ENCODE data around the gene WDR82.

DNA sequence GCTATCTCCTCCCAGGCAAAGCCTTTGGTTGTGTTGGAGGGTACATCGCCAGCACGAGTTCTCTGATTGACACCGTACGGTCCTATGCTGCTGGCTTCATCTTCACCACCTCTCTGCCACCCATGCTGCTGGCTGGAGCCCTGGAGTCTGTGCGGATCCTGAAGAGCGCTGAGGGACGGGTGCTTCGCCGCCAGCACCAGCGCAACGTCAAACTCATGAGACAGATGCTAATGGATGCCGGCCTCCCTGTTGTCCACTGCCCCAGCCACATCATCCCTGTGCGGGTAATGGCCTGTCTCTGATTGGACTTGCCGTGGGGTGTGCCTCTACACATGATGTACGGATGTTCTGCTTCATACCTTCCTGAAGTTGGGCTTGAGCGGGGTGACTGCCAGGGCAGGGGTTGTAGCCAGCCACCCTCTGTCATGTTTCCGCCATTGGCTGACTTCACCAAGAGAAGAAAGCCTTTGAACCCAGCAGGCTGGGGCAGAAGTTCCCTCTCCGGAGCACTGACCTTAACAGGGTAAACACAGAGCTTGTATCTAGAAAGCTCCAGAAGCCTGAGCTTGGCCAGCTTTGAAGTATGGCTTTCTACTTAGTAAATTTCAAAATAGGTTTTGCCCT, 67.1 kb downstream of the WDR82 start:
- TF ChIP-seq CTCF (IDR thresholded peaks at IDR 0.05; ENCODE audit: insufficient read depth, low read depth, low read length) (no peak), EZH2 (IDR thresholded peaks at IDR 0.05; ENCODE audit: insufficient read depth, low read length) (no peak)
